C1 segment of cervical spinal cord (tissue), 14 donors: ENCODE results near the gene PC.

ENCODE experiments used
- DNase-seq, 14 donors: peaks; one replicate each; lab custom pipeline; 2025; lab: John Stamatoyannopoulos, UW

Gene PC

DNA sequence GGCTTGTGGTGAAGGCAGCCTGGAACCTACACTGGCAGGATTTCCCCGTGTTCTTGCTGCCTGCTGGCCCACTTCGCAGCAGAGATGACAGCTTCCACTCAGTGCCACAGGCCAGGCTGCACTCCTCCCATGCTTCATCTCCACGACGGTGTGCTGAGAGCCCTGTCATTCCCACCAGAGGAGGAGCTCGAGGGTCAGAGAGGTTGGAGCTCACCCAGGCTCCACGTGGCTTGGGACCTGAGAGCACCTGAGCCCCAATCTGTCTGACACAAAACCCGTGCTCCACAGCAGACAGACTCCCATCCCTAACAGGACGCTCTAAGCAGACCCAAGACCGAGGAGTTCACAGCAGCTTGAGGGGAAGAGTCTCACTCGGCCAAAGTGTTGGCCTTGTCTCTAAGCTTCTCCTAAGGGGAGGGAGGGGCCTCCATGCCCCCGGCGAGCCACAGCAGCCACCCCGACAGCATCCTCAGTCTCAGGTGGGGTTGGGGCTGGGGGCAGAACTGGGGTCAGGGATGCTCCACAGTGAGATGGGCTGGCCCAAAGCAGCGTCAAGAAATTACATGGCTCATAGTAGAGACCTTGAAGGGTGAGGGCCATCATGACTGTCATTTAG lies 90.7 kb downstream of the PC start:
- DNase-seq: no peak

DNA sequence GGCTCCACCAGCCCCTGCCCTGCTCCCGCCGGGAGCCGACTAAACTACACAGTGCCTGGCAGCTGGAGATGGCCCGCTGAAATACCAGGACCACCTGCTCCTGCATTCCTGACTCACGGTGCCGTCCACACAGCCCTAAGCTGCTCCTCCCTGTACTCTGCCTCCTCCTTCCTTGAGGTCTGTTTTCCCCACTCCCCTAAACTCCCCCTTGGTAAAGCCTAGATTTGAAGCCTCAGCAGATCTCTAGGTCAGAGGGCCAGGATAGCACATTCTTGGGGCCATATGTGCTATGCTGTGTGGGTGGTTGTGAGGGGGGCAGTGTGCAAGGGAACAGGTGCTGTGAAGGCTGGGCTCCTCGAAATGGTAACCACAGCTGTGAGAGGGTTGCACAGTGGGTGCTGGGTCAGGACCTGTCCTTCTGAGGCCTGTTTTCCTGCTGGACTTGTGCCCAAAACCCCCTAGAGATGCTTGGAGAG lies 91.6 kb downstream of the PC start:
- DNase-seq: no peak

GRCh38 chr11:66866007-66866406 lies 92.2 kb downstream of the PC start:
- DNase-seq: no peak

DNA sequence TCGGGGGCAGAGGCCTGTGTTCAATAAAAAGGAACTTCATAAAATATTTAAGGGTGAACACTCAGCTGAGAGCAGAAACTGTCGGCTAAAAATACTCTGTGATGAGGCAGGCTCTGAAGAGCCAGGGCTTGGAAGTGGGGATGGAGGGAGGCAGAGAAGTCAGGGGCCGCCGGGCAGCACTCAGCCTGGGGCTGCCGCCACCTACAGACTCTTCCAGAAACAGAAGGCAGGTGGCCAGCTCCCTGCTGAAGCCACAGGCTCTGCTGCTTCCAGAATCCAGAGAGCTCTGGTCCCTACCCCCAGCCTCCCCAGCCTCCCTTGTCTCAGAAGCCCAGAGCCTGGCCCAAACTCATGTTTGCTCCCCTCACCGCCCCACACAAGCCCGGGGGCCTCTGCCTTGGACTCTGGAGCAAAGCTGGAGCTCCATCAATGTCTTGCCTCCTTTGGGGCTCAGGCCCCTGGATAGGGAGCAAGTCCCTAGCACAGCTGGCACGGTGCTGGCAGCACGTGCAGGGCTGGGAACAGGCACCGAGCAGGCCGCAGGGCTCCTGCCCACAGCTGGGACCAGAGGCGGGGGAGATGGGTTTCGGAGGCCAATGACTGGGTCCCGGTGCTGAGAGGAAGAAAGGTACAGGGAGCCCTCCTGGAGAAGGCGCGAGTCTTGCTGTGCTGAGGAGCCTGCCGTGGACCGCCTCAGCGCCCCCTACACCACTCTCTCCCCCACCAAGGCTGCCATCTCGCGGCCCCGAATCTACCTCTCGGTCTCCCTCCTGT lies 93.1 kb downstream of the PC start:
- DNase-seq: peak in 2 of 14 donors; percentile 32 to 78

- DNase-seq: peak in 1 of 14 donors; percentile 53
These were observed 93.8 kb downstream of the PC start for GRCh38 chr11:66864172-66864901.

- no peak for DNase-seq
These were observed 94.6 kb downstream of the PC start for GRCh38 chr11:66863428-66864125.

DNA sequence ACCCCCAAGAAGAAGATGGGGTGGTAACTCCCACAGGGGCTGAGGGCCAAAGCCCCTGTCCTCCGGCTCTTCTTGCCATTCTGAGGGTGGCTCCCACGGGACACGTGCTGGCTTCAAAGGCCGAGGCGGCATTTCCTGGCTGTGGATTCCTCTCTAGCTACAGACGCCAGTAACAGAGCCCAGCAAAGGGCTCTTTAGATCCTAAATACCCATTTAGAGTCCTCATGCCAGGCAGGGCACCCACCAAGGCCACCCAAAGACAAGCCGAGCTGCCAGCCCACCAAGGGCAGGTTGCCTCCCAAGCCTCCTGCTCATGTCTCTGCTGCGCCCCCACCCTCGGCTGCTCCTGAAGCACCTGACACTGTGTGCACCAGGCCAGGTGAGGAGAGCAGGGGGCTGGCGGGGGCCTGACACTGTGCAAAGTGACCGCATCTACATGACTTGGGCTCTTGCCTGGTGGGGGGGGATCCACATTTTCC lies 95.6 kb downstream of the PC start:
- no peak for DNase-seq

GRCh38 chr11:66861774-66862558 lies 96.2 kb downstream of the PC start:
- DNase-seq: no peak

DNA sequence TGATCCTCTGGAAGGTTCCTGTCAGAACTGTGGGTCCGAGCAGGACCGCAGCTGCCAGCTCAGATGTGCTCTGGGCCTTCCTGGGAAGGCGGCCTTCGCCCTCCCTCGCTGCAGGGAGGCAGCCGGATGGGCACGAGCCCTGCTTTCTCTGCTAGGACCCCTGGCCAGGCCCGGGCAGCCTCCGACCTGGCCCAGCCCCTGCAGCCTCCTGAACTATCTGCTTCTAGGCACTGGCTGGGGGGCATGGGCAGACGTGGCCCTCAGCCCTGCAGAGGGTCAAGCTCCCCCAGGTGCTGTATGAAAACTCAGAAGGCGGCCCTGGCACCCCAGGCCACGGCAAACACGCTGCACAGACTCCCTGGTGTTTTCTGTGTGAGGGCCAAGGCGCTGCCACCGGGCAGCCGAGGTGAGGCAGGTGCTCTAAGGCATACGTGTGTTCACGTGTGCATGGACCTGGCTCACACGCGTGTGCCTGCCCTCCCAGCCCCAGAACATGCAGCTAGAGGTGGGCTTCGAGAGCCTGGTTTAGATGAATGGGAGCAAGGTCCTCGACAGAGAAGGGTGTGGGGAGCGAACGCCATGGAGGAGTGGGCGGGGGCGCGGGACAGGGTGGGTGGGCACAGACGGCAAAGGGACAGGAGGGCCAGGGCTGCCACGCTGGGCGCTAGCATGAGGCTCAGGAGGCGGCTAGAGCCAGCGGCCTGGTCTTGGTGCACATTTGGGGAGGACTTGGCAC lies 97.0 kb downstream of the PC start:
- no peak for DNase-seq

DNA sequence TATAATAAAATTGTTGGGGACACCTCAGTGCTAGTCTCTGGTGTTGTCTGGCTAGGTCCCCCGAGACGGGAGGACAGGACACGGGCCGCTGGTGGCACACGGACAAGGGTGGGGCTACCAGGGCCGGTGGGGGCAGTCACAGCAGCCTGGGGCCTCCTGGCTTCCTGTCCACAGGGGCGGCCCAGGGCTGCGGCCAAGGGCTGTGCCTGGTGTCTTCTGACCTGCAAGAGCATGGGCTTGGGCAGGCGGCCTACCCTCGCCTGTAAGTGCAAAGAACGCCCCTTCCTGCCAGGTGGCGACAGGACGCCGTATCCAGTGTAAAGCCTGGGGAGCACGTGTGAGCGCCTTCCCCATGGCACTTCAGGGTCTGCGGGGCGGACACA lies 97.7 kb downstream of the PC start:
- DNase-seq: no peak

DNA sequence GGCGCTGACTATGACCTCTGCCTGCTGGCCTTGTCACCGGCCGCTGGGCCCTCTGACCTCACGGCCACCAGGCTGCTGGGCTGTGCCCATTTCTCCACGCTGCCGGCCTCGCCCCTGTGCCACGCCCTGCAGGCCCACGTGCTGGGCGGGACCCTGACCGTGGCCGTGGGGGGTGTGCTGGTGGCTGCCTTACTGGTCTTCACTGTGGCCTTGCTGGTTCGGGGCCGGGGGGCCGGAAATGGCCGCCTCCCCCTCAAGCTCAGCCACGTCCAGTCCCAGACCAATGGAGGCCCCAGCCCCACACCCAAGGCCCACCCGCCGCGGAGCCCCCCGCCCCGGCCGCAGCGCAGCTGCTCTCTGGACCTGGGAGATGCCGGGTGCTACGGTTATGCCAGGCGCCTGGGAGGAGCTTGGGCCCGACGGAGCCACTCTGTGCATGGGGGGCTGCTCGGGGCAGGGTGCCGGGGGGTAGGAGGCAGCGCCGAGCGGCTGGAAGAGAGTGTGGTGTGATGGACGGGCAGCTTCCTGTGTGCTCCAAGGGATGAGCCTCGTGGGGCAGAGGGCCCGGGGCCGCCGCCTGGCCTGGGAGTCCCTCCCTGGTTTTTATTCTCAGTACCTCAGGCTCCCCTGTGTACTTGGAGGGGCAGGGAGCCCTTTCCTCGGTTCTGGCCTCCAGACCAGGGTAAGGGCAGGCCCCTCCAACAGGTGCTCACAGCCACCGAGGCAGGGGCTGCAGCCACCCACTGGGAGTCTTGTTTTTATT lies 98.3 kb downstream of the PC start:
- DNase-seq: no peak

DNA sequence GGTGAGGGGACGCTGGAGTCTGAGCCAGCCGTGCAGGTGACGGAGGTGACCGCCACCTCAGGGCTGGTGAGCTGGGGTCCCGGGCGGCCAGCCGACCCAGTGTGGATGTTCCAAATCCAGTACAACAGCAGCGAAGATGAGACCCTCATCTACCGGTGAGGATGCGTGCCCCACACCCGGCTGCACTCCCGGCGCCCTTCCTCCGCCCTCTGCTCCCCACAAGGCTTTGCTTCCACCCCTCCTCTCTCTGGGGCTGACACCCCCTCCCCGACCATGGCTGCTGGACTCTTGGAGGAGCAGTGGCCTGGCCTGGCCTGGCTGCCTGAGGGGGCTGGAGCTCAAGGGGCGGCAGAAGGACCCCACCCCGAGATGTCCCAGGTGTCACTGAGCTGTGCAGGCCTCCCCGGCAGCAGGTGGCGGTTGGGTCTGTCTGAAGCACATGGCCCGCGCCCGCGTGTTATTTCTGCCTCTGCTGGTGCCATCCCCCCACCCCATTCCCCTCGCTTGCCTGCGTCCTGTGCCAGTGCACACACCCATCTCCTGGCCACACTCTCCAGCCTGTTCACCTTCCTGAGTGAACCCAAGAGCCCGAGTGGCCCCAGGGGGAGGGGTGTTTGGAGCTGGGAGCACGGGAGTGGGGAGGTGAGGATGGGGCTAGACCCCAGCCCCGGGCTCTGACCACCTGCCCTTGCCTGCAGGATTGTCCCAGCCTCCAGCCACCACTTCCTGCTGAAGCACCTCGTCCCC lies 99.1 kb downstream of the PC start:
- DNase-seq: no peak

DNA sequence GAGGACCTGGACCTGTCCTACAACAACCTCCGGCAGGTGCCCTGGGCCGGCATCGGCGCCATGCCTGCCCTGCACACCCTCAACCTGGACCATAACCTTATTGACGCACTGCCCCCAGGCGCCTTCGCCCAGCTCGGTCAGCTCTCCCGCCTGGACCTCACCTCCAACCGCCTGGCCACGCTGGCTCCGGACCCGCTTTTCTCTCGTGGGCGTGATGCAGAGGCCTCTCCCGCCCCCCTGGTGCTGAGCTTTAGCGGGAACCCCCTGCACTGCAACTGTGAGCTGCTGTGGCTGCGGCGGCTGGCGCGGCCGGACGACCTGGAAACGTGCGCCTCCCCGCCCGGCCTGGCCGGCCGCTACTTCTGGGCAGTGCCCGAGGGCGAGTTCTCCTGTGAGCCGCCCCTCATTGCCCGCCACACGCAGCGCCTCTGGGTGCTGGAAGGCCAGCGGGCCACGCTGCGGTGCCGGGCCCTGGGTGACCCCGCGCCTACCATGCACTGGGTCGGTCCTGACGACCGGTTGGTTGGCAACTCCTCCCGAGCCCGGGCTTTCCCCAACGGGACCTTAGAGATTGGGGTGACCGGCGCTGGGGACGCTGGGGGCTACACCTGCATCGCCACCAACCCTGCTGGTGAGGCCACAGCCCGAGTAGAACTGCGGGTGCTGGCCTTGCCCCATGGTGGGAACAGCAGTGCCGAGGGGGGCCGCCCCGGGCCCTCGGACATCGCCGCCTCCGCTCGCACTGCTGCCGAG lies 99.8 kb downstream of the PC start:
- no peak for DNase-seq

DNA sequence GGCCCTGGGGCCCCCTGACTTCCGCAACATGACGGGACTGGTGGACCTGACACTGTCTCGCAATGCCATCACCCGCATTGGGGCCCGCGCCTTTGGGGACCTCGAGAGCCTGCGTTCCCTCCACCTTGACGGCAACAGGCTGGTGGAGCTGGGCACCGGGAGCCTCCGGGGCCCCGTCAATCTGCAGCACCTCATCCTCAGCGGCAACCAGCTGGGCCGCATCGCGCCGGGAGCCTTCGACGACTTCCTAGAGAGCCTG lies 100.3 kb downstream of the PC start:
- peak in 1 of 14 donors; percentile 64 for DNase-seq

GRCh38 chr11:66857234-66857926 lies 100.8 kb downstream of the PC start:
- DNase-seq: peak in 2 of 14 donors; percentile 57 to 64

DNA sequence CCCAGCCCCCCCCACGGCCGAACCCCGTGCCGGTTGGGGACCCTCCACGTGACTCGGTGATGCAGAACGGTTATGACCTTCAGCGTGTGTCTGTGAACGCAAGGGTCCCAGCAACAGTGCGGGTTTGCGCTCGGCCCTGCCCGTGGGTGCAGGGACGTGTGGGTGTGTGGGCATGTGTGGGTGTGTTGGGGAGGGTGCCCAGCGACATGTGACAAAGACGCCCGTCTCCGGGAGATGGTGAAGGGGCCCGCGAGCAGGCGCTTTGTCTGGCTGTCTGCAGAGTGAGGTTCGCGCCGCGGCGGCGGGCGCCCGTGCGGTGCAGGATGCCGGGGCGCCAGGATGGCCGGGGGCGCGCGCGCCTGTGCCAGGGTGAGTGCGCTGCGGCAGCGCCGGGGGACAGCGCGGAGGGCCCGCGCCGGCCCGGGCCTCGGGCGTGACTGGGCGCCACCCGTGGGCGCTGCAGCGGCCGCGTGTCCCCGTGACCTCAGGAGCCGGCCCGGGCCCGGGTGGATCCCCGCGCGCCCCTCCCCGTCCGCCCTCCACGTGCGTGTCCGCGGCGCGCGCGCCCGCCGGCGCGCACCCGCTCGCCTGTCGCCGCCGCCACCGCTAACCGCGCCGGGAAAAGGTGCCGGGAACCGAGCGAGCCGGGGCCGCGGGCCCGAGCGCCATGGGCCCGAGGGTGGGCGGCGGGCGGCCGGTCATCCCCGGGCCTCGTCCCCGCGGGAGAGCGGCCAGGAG lies 101.5 kb downstream of the PC start, which contains the start of gene LRFN4:
LRFN4 (plus strand) TSS at position 569 of the 738 bp plus-strand sequence. CDS start 681 bp downstream, outside the sequence.
- peak in 9 of 14 donors; percentile 50 to 94 (median 75) for DNase-seq
